OCI-LY1 (cell line): Measurements from ENCODE around the gene RFC3.

Source experiments
- CTCF ChIP-seq: fragments of 200-600 bp; sonication (generic), shearing (Covaris generic); IDR thresholded peaks from 2 replicates; pipeline ENCODE4 v1.5.1; 2017; ENCODE audit warnings: mild to moderate bottlenecking, antibody characterized with exemption, low read length, moderate library complexity, mixed read lengths
- EZH2 ChIP-seq: fragments of 200-600 bp; sonication (generic), shearing (Covaris generic); IDR thresholded peaks from 2 replicates; pipeline ENCODE4 v1.8.0; 2017; ENCODE audit warnings: borderline replicate concordance, mixed run types, mild to moderate bottlenecking, antibody characterized with exemption, low read length, moderate library complexity, mixed read lengths

DNA sequence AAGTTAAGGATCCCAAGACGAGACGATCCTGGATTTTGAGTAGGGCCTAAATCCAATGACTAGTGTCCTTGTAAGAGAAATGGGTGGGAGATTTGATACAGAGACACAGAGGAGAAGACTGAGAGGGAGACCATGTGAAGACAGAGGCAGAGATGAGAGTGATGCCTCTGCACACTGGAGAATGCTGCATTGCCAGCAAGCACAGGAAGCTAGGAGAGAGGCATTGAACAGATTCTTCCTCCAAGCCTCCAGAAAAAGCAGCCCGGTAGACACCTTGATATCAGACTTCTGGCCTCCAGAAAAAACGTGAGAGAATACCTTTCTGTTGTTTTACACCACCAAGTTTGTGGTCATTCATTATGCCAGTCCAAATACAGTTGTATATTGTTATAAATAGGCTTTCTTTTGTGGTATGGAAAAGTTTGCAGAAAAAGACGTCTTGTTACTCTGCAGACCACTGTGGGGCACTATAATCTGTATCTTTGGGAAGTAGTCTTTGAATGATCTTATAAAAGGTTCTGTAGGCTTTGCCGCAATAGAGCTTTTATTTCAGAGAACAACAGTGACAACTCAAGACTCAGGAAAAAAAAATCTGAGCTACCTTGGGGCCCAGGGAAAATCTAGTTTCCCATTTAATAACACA is 17.9 kb upstream of the RFC3 start:
- TF ChIP-seq CTCF (peak; percentile 62), EZH2 (no peak)
